Activated naive CD8-positive, alpha-beta T cell treated with anti-CD3 and anti-CD28 coated beads, Interleukin-2, amount 50 U/mL, for 16 hours (primary cell): ENCODE measurements around the gene ZNF407.
"Not testable (repeated sequence)": the region's sequence is repeated elsewhere in the genome, so short reads cannot be mapped to it uniquely, and the experiment has no call there.

Experiments
- DNase-seq: peaks from one replicate; pipeline ENCODE4 v3.0.0-alpha.2; 2020; ENCODE audit warnings: low read depth, low spot score

The ZNF407 gene

GRCh38 chr18:75101916-75102315, 504.2 kb downstream of the ZNF407 start:
- no peak for DNase-seq

GRCh38 chr18:75104029-75104428, 506.4 kb downstream of the ZNF407 start:
- not testable (repeated sequence) for DNase-seq

DNA sequence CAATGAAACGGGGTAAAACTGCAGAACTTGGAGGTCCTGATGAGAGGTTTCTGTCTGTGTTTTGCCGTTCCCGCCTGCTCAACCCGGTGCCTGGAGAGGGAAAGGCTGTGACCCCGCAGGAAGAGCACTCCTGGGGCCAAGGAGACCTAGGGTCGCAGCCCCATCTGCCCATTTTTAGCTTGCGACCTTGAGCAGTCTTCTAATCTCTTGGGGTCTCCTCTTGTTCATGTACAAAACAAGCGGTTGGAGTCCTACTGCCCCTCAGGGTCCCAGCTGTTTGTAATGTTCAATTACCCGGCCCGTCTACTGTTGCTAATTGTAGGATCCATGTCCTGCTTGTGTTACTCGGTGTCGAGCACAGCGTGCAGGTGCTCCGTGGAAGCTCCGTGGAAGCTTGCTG, 506.8 kb downstream of the ZNF407 start:
- no peak for DNase-seq

GRCh38 chr18:75105551-75106254, 508.0 kb downstream of the ZNF407 start:
- DNase-seq, result no peak

DNA sequence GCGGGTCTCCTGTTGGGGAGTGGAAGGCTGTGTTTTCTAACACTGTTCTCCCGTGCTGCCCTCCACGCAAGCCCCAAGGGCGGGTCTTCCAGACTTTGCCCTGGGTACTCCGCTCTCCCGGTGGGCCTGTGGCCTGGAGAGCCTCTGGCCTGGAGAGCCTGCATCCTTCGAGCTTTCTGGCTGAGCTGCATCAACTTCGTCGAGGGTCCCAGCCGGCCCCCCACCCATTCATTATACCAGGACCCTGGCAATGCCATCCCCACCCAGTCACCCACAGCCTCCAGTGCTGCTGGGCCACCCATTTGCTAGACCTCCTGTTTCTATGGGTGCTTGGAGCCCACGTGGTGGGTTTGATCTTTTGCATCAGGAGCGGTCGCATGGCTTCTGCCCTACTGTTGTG, 509.1 kb downstream of the ZNF407 start:
- DNase-seq, result no peak

GRCh38 chr18:75107196-75107930, 509.7 kb downstream of the ZNF407 start:
- DNase-seq, result no peak

GRCh38 chr18:75107931-75108276, 510.2 kb downstream of the ZNF407 start:
- no peak for DNase-seq

GRCh38 chr18:75108579-75109318, 511.1 kb downstream of the ZNF407 start:
- DNase-seq, result no peak

DNA sequence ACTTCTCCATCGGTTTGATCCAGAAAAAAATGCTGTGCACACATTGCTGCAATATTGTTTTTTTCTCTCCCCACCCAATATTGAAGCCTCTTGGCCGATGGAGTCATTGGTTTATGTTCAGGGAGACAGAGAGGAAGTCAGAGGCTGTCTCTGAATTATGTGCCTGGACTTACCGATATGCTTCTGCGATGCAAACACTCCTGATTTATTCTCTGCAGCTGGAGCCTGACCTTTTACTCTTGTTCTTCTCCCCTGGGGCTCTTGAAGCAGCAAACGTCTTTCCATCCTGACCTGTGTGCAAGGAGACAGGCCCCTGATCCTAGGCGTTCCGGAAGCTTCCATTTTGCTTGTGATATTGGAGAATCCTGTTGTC, 511.6 kb downstream of the ZNF407 start:
- no peak for DNase-seq

GRCh38 chr18:75109819-75110218, 512.1 kb downstream of the ZNF407 start:
- no peak for DNase-seq

DNA sequence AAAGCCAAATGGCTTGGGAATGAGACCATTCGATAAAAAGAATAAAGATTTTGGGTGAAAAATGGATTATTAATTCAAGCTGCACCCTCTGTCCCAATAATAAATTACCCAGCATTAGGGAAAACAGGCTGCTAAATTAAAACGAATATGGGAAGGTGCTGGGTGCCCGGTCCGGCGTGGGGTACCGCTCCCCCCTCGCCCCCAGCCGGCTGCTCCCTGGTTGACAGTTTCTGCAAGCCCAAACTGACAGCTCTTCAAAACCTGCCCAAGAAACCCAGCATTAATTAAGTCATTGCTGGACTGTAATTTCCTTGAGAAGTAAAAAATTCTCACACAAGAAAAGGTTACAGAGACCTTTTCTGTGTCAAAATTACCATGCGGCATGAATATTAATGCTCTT, 512.6 kb downstream of the ZNF407 start:
- DNase-seq, result no peak

GRCh38 chr18:75110846-75111415, 513.3 kb downstream of the ZNF407 start:
- DNase-seq, result no peak

- DNase-seq, result no peak
These were observed 514.1 kb downstream of the ZNF407 start for GRCh38 chr18:75111760-75112159.

DNA sequence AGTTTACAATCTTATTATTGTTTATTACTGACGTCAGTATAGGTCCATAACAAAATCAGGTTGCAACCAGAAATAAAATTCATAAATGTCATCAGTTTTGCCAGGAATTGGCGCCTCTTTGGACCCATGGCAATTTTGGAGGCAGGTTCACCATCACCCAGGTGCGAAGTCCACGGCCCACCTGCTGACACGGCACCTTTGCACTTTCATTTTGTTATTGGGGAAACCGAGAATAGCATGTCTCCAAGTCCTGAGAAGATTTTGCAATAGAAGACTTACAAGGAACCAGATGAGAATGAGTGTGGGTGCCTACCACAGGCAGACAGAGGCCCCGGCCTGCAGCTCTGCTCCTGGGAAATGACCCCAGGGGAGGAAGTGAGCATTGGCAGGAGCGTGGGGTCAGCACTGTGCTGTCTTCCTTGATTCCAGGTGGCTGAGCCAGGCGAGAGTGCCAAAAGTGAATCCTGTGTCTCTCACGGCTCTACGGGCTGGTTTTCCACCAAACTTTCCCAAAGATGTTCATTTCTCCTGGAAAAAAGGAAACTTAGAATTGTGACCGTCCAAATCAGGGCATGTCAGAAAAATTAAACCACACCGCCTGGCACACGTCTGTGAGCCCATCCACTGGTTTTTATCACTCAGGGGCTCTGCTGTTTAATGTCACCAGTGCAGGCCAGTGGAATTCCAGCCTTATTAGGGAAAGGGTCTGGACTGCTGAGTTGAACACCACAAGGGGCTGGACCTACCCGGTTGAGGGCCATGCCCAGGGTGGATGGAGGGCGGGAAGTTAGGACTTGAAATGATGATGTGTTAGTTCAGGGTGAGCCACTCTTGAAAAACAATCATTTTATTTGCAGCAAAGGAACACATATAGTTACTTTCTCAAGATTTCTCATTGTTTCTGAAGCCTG, 514.8 kb downstream of the ZNF407 start:
- no peak for DNase-seq

DNA sequence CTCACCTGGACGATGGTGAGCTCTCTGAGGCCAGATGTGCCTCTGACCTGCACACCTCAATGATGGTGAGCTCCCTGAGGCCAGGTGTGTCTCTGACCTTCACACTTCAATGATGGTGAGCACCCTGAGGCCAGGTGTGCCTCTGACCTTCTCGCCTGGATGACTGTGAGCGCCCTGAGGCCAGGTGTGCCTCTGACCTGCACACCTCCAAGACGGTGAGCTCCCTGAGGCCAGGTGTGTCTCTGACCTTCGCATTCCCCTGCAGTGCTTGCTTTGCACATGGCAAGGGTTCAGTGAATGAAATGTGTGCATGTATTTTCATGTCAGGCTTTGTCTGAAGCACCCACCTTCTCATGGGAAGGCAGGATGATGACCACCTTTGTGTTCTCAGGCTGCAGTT, 515.8 kb downstream of the ZNF407 start:
- DNase-seq, result no peak

DNA sequence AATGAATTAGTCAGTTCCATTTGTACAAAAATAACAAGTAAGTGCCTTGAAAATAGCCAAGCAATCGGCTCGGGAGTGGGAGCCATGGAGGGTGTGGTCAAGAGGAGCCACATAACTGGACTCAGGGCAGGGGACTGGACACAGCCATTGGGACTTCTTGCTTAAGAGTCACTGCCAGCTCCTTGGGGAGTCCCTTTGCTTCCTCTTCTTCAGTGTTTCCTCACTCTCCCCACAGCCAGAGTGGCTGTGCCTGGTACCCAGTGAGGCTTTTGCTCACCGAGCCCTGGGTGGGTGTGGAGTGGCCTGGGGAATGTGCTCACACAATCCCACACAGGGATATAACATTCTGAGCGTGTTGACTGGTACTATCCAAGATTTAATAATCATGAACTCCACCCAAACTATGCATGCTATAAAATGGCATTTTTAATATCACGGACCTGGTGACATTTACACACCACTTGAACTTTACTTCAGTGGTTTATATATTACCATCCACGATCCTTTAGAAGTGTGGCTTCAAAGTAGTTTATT, 516.6 kb downstream of the ZNF407 start:
- no peak for DNase-seq
